Measurements from ENCODE around the gene FKBP10. TPM values are rescaled to one million over a fixed set of nuclear protein-coding genes. Genes with fewer than 3 reads are reported as not detected.

The FKBP10 gene
- total and polyA plus RNA-seq, 5 donors from 2014 or later: 0.25 TPM; not detected in 4

GRCh38 chr17:41864498-41864835, 51.7 kb downstream of the FKBP10 start:
- H3K4me1 ChIP-seq (ENCODE audit: control insufficient read depth, insufficient read depth, low read length, poor library complexity, severe bottlenecking): peaks cover 45% of the 10 kb centered on the region
- peak overlapping the region; percentile 85 for H3K27ac ChIP-seq (ENCODE audit: insufficient read depth, low read length, poor library complexity, severe bottlenecking)
- H3K9me3 ChIP-seq (ENCODE audit: control insufficient read depth in 2 of 2, low read length in 2 of 2): no peaks in the 10 kb centered on the region
- ATAC-seq (ENCODE audit: low read depth in 2 of 2) (no peak), DNase-seq (peak in 1 of 3 donors; percentile 47)
- H3K4me3 Mint-ChIP-seq: no peak overlapping the region
- peaks cover 6% of the 10 kb centered on the region for H3K36me3 Mint-ChIP-seq
- no peaks in the 10 kb centered on the region for H3K27me3 Mint-ChIP-seq
- peaks cover 13 to 47% (median 33%) of the 10 kb centered on the region in 4 donors for H3K4me1 Mint-ChIP-seq
- H3K4me3 ChIP-seq (ENCODE audit: low read depth, low read length): peak overlapping the region; percentile 94
- H3K27ac Mint-ChIP-seq: no peak overlapping the region
- H3K36me3 ChIP-seq (ENCODE audit: control insufficient read depth, insufficient read depth, low read length): peaks cover 19% of the 10 kb centered on the region
- no peaks in the 10 kb centered on the region for H3K9me3 Mint-ChIP-seq
- H3K27me3 ChIP-seq (ENCODE audit: control insufficient read depth, insufficient read depth, low read length): no peaks in the 10 kb centered on the region

DNA sequence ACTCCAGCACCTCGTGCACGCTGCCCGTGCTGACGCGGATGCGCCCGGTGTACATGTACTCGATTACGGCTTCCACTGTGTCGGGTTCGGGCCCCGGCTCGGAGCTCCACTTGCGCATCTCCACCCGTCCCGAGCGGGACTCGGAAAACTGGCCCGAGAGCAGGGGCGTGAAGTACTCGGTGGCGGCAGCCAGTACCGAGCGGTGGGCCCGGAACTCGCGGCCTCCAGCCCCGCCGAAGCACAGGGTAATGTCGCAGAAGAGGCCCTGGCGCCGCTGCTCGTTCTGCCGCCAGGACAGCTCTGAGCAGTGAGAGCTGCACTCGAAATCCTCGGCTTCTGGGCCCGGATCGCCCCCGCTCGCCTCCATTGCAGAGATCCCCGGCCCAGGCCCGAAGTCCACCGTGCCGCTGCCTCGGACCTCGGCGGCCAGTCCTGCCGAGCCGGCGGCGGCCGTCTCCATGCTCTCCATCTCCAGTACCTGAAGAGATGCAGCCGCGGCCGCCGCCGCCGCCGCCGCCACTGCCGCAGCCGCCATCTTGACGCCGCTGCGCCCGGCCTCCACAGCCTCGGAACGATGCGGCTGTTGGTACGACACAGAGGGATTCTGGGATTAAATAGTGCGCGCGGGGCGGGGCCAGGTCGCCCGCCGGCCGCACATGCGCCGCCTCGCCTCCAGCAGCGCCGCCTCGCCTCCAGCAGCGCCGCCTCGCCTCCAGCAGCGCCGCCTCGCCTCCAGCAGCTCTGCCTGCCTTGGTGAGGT, 52.2 kb downstream of the FKBP10 start, which contains the start of gene KLHL11:
TSS of gene KLHL11 (minus strand) at position 588 of the 760 bp plus-strand sequence. CDS start at position 535, 53 bp downstream.
- Mint-ChIP-seq H3K36me3 (peaks cover 9% of the 10 kb centered on the region), H3K9me3 (no peaks in the 10 kb centered on the region), H3K4me3 (peak within 1 kb of the TSS in 2 of 4 donors; percentile 48 to 54), H3K27me3 (no peaks in the 10 kb centered on the region), H3K4me1 (peaks cover 9 to 43% (median 28%) of the 10 kb centered on the region in 4 donors), H3K27ac (peak within 1 kb of the TSS in 1 of 3 donors; percentile 77)
- Histone ChIP-seq H3K9me3 (ENCODE audit: control insufficient read depth in 2 of 2, low read length in 2 of 2) (no peaks in the 10 kb centered on the region), H3K4me3 (ENCODE audit: low read depth, low read length) (peak within 1 kb of the TSS; percentile 94), H3K27ac (ENCODE audit: insufficient read depth, low read length, poor library complexity, severe bottlenecking) (peak within 1 kb of the TSS; percentile 85), H3K4me1 (ENCODE audit: control insufficient read depth, insufficient read depth, low read length, poor library complexity, severe bottlenecking) (peaks cover 45% of the 10 kb centered on the region), H3K27me3 (ENCODE audit: control insufficient read depth, insufficient read depth, low read length) (no peaks in the 10 kb centered on the region), H3K36me3 (ENCODE audit: control insufficient read depth, insufficient read depth, low read length) (peaks cover 21% of the 10 kb centered on the region)
- DNase-seq: peak; percentile 79 to 93 (median 87)
- ATAC-seq (ENCODE audit: low read depth in 2 of 2): peak; percentile 89 to 90

- Mint-ChIP-seq H3K9me3 (no peaks in the 10 kb centered on the region), H3K4me1 (peaks cover 7 to 37% (median 25%) of the 10 kb centered on the region in 4 donors), H3K36me3 (peaks cover 14% of the 10 kb centered on the region), H3K4me3 (no peak overlapping the region), H3K27me3 (no peaks in the 10 kb centered on the region), H3K27ac (peak overlapping the region in 1 of 3 donors; percentile 77)
- H3K4me1 ChIP-seq (ENCODE audit: control insufficient read depth, insufficient read depth, low read length, poor library complexity, severe bottlenecking): peaks cover 44% of the 10 kb centered on the region
- peak overlapping the region; percentile 83 for H3K4me3 ChIP-seq (ENCODE audit: low read depth, low read length)
- ATAC-seq (ENCODE audit: low read depth in 2 of 2) (no peak), DNase-seq (no peak)
- no peaks in the 10 kb centered on the region for H3K27me3 ChIP-seq (ENCODE audit: control insufficient read depth, insufficient read depth, low read length)
- no peaks in the 10 kb centered on the region for H3K9me3 ChIP-seq (ENCODE audit: control insufficient read depth in 2 of 2, low read length in 2 of 2)
- peaks cover 21% of the 10 kb centered on the region for H3K36me3 ChIP-seq (ENCODE audit: control insufficient read depth, insufficient read depth, low read length)
- H3K27ac ChIP-seq (ENCODE audit: insufficient read depth, low read length, poor library complexity, severe bottlenecking): peak overlapping the region; percentile 85
Measured at GRCh38 chr17:41865596-41865893, 52.7 kb downstream of the FKBP10 start.

GRCh38 chr17:41868568-41868967, 55.8 kb downstream of the FKBP10 start:
- H3K4me1 Mint-ChIP-seq: peaks cover 0 to 27% (median 14%) of the 10 kb centered on the region in 4 donors
- Histone ChIP-seq H3K4me3 (ENCODE audit: low read depth, low read length) (no peak overlapping the region), H3K36me3 (ENCODE audit: control insufficient read depth, insufficient read depth, low read length) (peaks cover 48% of the 10 kb centered on the region), H3K27me3 (ENCODE audit: control insufficient read depth, insufficient read depth, low read length) (no peaks in the 10 kb centered on the region), H3K9me3 (ENCODE audit: control insufficient read depth in 2 of 2, low read length in 2 of 2) (no peaks in the 10 kb centered on the region), H3K4me1 (ENCODE audit: control insufficient read depth, insufficient read depth, low read length, poor library complexity, severe bottlenecking) (peaks cover 23% of the 10 kb centered on the region), H3K27ac (ENCODE audit: insufficient read depth, low read length, poor library complexity, severe bottlenecking) (no peak overlapping the region)
- DNase-seq (peak in 1 of 3 donors; percentile 47), ATAC-seq (ENCODE audit: low read depth in 2 of 2) (no peak)
- H3K27ac Mint-ChIP-seq: peak overlapping the region; percentile 56 to 87 (median 79)
- H3K9me3 Mint-ChIP-seq: no peaks in the 10 kb centered on the region
- H3K4me3 Mint-ChIP-seq: peak overlapping the region in 1 of 4 donors; percentile 43
- H3K36me3 Mint-ChIP-seq: peaks cover 26% of the 10 kb centered on the region
- no peaks in the 10 kb centered on the region for H3K27me3 Mint-ChIP-seq

- ATAC-seq (ENCODE audit: low read depth in 2 of 2): no peak
- H3K27me3 ChIP-seq (ENCODE audit: control insufficient read depth, insufficient read depth, low read length): no peaks in the 10 kb centered on the region
- Mint-ChIP-seq H3K4me3 (no peak overlapping the region), H3K4me1 (peaks cover 0 to 27% (median 14%) of the 10 kb centered on the region in 4 donors), H3K36me3 (peaks cover 26% of the 10 kb centered on the region), H3K27ac (peak overlapping the region; percentile 46 to 87 (median 63)), H3K9me3 (no peaks in the 10 kb centered on the region), H3K27me3 (no peaks in the 10 kb centered on the region)
- H3K9me3 ChIP-seq (ENCODE audit: control insufficient read depth in 2 of 2, low read length in 2 of 2): no peaks in the 10 kb centered on the region
- no peak overlapping the region for H3K4me3 ChIP-seq (ENCODE audit: low read depth, low read length)
- peaks cover 14% of the 10 kb centered on the region for H3K4me1 ChIP-seq (ENCODE audit: control insufficient read depth, insufficient read depth, low read length, poor library complexity, severe bottlenecking)
- H3K36me3 ChIP-seq (ENCODE audit: control insufficient read depth, insufficient read depth, low read length): peaks cover 55% of the 10 kb centered on the region
- no peak overlapping the region for H3K27ac ChIP-seq (ENCODE audit: insufficient read depth, low read length, poor library complexity, severe bottlenecking)
- no peak for DNase-seq
Measured at GRCh38 chr17:41869426-41869825, 56.6 kb downstream of the FKBP10 start.

DNA sequence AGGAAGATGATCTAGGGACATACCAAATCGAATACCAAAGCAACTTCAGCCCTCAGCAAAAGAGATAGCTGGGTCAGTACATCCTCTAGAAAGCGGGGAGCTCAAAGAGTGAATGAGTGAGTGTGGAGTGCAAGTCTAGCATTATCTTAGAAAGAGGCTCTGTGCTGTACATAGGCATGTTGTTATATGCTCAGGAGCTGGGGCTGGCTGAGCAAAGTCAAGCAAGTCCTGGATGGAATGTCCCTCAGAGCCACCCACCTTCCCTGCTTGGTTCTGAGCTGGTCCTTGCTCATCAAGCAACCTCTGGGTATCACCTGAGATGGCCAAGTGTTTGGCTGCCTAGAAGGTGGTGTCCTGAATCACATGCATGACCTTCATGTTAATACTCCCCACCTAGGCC, 57.3 kb downstream of the FKBP10 start:
- Histone ChIP-seq H3K9me3 (ENCODE audit: control insufficient read depth in 2 of 2, low read length in 2 of 2) (no peaks in the 10 kb centered on the region), H3K27ac (ENCODE audit: insufficient read depth, low read length, poor library complexity, severe bottlenecking) (no peak overlapping the region), H3K4me3 (ENCODE audit: low read depth, low read length) (no peak overlapping the region), H3K27me3 (ENCODE audit: control insufficient read depth, insufficient read depth, low read length) (no peaks in the 10 kb centered on the region), H3K4me1 (ENCODE audit: control insufficient read depth, insufficient read depth, low read length, poor library complexity, severe bottlenecking) (peaks cover 11% of the 10 kb centered on the region), H3K36me3 (ENCODE audit: control insufficient read depth, insufficient read depth, low read length) (peaks cover 55% of the 10 kb centered on the region)
- Mint-ChIP-seq H3K4me3 (no peak overlapping the region), H3K36me3 (peaks cover 26% of the 10 kb centered on the region), H3K4me1 (peaks cover 0 to 27% (median 14%) of the 10 kb centered on the region in 4 donors), H3K27me3 (no peaks in the 10 kb centered on the region), H3K9me3 (no peaks in the 10 kb centered on the region), H3K27ac (peak overlapping the region in 2 of 3 donors; percentile 56 to 81)
- ATAC-seq (ENCODE audit: low read depth in 2 of 2) (no peak), DNase-seq (no peak)

DNA sequence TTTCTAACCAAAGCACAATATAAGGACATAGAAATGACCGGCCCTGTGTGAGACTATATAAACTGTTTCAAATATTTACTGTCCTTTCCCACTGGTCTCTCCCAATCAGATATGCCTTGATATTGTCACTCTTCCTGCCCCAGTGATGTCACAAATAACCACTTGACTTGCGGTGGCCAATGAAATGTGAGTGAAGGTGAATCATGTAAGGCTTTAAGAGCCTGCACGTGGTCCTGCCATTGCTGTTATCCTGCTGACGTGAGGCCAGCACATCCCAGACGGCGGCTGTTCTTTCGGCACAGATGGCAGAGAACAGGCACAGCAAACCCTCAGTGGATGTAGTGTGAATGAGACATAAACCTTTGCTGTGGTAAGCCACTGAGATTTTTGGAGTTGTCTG, 57.8 kb downstream of the FKBP10 start:
- Mint-ChIP-seq H3K27ac (peak overlapping the region in 1 of 3 donors; percentile 16), H3K27me3 (no peaks in the 10 kb centered on the region), H3K4me1 (peaks cover 0 to 21% (median 12%) of the 10 kb centered on the region in 4 donors), H3K36me3 (peaks cover 26% of the 10 kb centered on the region), H3K9me3 (no peaks in the 10 kb centered on the region), H3K4me3 (no peak overlapping the region)
- Histone ChIP-seq H3K27me3 (ENCODE audit: control insufficient read depth, insufficient read depth, low read length) (no peaks in the 10 kb centered on the region), H3K4me1 (ENCODE audit: control insufficient read depth, insufficient read depth, low read length, poor library complexity, severe bottlenecking) (peaks cover 8% of the 10 kb centered on the region), H3K36me3 (ENCODE audit: control insufficient read depth, insufficient read depth, low read length) (peaks cover 55% of the 10 kb centered on the region), H3K27ac (ENCODE audit: insufficient read depth, low read length, poor library complexity, severe bottlenecking) (no peak overlapping the region), H3K9me3 (ENCODE audit: control insufficient read depth in 2 of 2, low read length in 2 of 2) (no peaks in the 10 kb centered on the region), H3K4me3 (ENCODE audit: low read depth, low read length) (no peak overlapping the region)
- ATAC-seq (ENCODE audit: low read depth in 2 of 2): no peak
- no peak for DNase-seq

GRCh38 chr17:41871789-41872188, 59.0 kb downstream of the FKBP10 start:
- Histone ChIP-seq H3K27me3 (ENCODE audit: control insufficient read depth, insufficient read depth, low read length) (no peaks in the 10 kb centered on the region), H3K27ac (ENCODE audit: insufficient read depth, low read length, poor library complexity, severe bottlenecking) (no peak overlapping the region), H3K36me3 (ENCODE audit: control insufficient read depth, insufficient read depth, low read length) (peaks cover 52% of the 10 kb centered on the region), H3K9me3 (ENCODE audit: control insufficient read depth in 2 of 2, low read length in 2 of 2) (no peaks in the 10 kb centered on the region), H3K4me1 (ENCODE audit: control insufficient read depth, insufficient read depth, low read length, poor library complexity, severe bottlenecking) (peaks cover 6% of the 10 kb centered on the region), H3K4me3 (ENCODE audit: low read depth, low read length) (no peak overlapping the region)
- no peaks in the 10 kb centered on the region for H3K9me3 Mint-ChIP-seq
- H3K27me3 Mint-ChIP-seq: no peaks in the 10 kb centered on the region
- peak overlapping the region in 1 of 3 donors; percentile 35 for H3K27ac Mint-ChIP-seq
- H3K4me1 Mint-ChIP-seq: peaks cover 0 to 21% (median 12%) of the 10 kb centered on the region in 4 donors
- peaks cover 26% of the 10 kb centered on the region for H3K36me3 Mint-ChIP-seq
- ATAC-seq (ENCODE audit: low read depth in 2 of 2): no peak
- DNase-seq: no peak
- no peak overlapping the region for H3K4me3 Mint-ChIP-seq

Data from CD4-positive, CD25-positive, alpha-beta regulatory T cell (primary cell).